Mesothelial cell of epicardium (in vitro differentiated cells): Measurements from ENCODE around the gene NUP205. TPM values are rescaled to one million over a fixed set of nuclear protein-coding genes. Genes with fewer than 3 reads are reported as not detected.
"Not testable (repeated sequence)": the region's sequence is repeated elsewhere in the genome, so short reads cannot be mapped to it uniquely, and the experiment has no call there.

Experiments
- DNase-seq, 2 experiments: peaks; one replicate each; pipeline ENCODE4 v3.0.0; 2021; ENCODE audit warnings: low spot score in 2 of 2; ENCODE audit not compliant: unreplicated experiment in 2 of 2
- H3K27ac Mint-ChIP-seq: 2 replicates; pipeline ENCODE4 v1.8.0; 2021; ENCODE audit warnings: mixed read lengths
- H3K27me3 Mint-ChIP-seq: 2 replicates; pipeline ENCODE4 v1.8.0; 2021; ENCODE audit warnings: low read depth, mixed read lengths
- H3K36me3 Mint-ChIP-seq: 2 replicates; pipeline ENCODE4 v1.8.0; 2021; ENCODE audit warnings: mixed read lengths
- H3K4me1 Mint-ChIP-seq: 2 replicates; pipeline ENCODE4 v1.8.0; 2021; ENCODE audit warnings: mixed read lengths
- H3K4me3 Mint-ChIP-seq: 2 replicates; pipeline ENCODE4 v1.8.0; 2021; ENCODE audit warnings: mild to moderate bottlenecking, moderate library complexity, mixed read lengths
- H3K9me3 Mint-ChIP-seq: 2 replicates; pipeline ENCODE4 v1.8.0; 2021; ENCODE audit warnings: mixed read lengths
- total RNA-seq: library from RNA; stranded (reverse); gene quantifications from 3 replicates; pipeline ENCODE4 v1.2.1, GENCODE V29; 2021
- TF ChIP-seq, protein P1 (sequence below): fragments of 200-600 bp; sonication (generic); IDR thresholded peaks from one replicate; pipeline ENCODE4 v1.5.0; 2021; ENCODE audit warnings: antibody characterized with exemption; ENCODE audit not compliant: unreplicated experiment

The NUP205 gene
- total RNA-seq, 1 donor from 2014 or later: 82.4 TPM

DNA sequence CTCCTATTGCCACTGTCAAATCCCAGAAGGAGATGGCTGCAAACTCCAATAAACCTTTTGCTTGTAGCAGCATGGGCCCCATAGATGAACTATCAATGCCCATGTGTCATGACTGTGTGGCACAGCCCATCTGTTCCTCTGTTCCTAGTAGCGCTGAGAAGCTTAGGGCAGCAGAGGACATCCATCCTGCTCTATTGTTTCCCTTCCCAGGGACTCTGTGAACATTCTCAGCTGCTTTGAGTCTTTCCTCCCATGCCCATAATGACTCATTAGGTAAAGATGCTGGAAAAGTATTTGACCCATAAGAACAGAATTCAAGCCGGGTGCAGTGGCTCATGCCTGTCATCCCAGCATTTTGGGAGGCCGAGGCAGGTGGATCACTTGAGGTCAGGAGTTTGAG lies 132.8 kb downstream of the NUP205 start:
- H3K4me1 Mint-ChIP-seq: no peaks in the 10 kb centered on the region
- no peak overlapping the region for H3K4me3 Mint-ChIP-seq
- TF ChIP-seq, protein P1, sequence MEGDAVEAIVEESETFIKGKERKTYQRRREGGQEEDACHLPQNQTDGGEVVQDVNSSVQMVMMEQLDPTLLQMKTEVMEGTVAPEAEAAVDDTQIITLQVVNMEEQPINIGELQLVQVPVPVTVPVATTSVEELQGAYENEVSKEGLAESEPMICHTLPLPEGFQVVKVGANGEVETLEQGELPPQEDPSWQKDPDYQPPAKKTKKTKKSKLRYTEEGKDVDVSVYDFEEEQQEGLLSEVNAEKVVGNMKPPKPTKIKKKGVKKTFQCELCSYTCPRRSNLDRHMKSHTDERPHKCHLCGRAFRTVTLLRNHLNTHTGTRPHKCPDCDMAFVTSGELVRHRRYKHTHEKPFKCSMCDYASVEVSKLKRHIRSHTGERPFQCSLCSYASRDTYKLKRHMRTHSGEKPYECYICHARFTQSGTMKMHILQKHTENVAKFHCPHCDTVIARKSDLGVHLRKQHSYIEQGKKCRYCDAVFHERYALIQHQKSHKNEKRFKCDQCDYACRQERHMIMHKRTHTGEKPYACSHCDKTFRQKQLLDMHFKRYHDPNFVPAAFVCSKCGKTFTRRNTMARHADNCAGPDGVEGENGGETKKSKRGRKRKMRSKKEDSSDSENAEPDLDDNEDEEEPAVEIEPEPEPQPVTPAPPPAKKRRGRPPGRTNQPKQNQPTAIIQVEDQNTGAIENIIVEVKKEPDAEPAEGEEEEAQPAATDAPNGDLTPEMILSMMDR: no peak
- no peaks in the 10 kb centered on the region for H3K9me3 Mint-ChIP-seq
- DNase-seq: no peak
- no peak overlapping the region for H3K27ac Mint-ChIP-seq
- H3K36me3 Mint-ChIP-seq: peaks cover 25% of the 10 kb centered on the region
- no peaks in the 10 kb centered on the region for H3K27me3 Mint-ChIP-seq

DNA sequence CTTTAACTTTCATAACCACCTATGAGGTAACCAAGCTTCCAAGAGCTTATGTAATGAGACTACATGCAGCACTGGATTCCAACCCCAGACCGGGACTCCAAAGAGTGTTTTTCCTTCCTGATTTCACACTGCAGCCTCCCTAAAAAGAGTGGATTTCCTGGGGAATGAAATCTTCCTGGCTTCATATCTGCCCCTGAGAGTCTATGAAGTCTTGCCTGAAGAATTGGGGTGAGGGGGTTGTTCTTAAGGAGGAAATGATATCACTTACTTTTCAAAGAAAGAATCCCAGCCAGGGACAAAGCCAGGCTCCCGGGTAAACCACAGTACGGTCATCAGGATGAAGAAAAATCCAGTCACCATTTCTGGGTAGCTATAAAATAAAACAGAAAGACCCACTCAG lies 134.3 kb downstream of the NUP205 start:
- H3K27ac Mint-ChIP-seq: no peak overlapping the region
- H3K36me3 Mint-ChIP-seq: peaks cover 22% of the 10 kb centered on the region
- H3K4me3 Mint-ChIP-seq: no peak overlapping the region
- H3K9me3 Mint-ChIP-seq: no peaks in the 10 kb centered on the region
- TF ChIP-seq, protein P1: no peak
- no peak for DNase-seq
- H3K27me3 Mint-ChIP-seq: no peaks in the 10 kb centered on the region
- peaks cover under 1% of the 10 kb centered on the region for H3K4me1 Mint-ChIP-seq

DNA sequence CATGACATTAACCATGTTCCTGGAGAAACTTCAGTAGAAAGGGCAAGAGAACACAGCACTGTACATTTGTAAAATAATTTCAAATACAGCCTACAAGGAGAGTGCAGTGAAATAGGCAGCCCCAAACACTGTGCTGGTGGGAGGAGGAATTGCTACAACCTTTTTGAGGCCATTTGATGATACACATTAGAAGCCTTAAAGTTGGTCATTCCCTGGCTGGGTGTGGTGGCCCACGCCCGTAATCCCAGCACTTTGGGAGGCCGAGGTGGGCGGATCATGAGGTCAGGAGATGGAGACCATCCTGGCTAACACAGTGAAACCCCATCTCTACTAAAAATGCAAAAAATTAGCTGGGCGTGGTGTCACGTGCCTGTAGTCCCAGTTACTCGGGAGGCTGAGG lies 134.9 kb downstream of the NUP205 start:
- not testable (repeated sequence) for H3K27ac Mint-ChIP-seq, H3K27me3 Mint-ChIP-seq, DNase-seq, H3K4me1 Mint-ChIP-seq, H3K4me3 Mint-ChIP-seq, H3K9me3 Mint-ChIP-seq
- peaks cover 22% of the 10 kb centered on the region for H3K36me3 Mint-ChIP-seq

DNA sequence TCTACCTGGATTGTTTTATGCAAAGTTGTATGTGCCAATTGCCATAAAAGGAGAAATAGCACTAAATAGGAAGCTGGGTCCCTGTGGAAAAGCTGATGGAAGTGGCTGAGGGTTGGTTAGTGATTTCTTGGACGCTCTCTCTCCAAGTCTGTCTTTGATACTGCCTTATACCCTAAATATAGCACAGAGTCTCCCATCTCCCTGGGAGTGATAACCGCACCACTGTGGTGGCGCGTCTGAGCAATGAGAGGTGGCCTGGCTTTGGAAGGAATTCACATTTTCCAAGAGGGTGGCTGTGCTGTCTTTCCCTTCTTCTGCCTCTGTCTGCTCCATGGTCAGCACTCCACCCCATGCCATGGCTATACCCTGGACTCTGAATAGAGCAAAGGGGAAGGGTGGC lies 135.8 kb downstream of the NUP205 start:
- Mint-ChIP-seq H3K4me3 (no peak overlapping the region), H3K27me3 (no peaks in the 10 kb centered on the region), H3K4me1 (peaks cover 8% of the 10 kb centered on the region), H3K27ac (no peak overlapping the region), H3K9me3 (no peaks in the 10 kb centered on the region), H3K36me3 (peaks cover 22% of the 10 kb centered on the region)
- TF ChIP-seq, protein P1: no peak
- no peak for DNase-seq

DNA sequence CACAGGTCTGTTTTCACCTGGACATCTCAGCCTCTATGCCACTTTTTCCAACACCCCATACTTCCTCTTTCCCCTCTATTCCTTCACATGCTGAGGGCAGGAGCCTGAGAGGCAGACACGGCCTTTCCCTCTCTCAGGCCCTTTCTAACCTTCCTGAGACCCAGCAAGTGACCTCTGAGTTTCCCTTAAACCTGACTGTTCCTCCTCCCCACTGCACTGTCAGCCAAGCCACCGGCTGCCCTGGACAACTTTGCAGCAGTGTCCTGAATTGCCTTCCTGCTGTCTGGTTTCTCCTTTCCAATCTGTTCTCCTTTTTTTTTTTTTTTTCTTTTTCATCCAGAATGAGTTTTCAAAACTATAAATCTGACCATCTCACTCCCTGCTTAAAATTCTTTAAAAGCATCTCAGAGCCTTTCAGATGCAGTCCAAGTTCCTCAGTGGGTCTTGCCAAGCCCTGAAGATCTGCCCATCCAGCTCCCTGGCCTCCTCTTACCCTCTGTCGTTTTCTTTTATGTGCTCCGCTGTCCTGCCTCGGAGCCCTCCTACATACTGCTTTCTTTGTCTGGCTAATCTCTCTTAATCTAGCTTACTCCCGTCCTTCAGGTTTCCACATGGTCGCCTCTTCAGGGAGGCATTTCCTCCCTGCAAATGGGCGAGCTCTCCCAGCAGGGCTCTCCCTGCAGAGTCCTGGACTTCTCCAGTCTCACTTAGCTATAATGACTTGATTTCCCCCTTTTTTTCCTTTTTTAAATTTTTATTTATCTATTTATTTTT lies 139.7 kb downstream of the NUP205 start:
- no peaks in the 10 kb centered on the region for H3K9me3 Mint-ChIP-seq
- H3K27ac Mint-ChIP-seq: peak overlapping the region; percentile 59
- H3K4me3 Mint-ChIP-seq: no peak overlapping the region
- peaks cover 8% of the 10 kb centered on the region for H3K36me3 Mint-ChIP-seq
- DNase-seq: no peak
- TF ChIP-seq, protein P1: no peak
- no peaks in the 10 kb centered on the region for H3K27me3 Mint-ChIP-seq
- H3K4me1 Mint-ChIP-seq: peaks cover 8% of the 10 kb centered on the region

Other genes starting within 250 kb of the NUP205 start
- gene CNOT4, start 47.8 kb upstream of the NUP205 start, total RNA-seq: 33.4 to 36.9 TPM (median 36.5 TPM) in 3 replicates
- gene STMP1, start 104.6 kb downstream of the NUP205 start, total RNA-seq: 46.3 to 48.6 TPM (median 47.7 TPM) in 3 replicates
- gene SLC13A4, start 170.3 kb downstream of the NUP205 start, total RNA-seq: 0.09 to 0.14 TPM in 2 of 3 replicates, not detected in the other
- not detected in 3 replicates for gene FAM180A, start 190.9 kb downstream of the NUP205 start, total RNA-seq